GM12878 (cell line): ENCODE data around the gene AMIGO2.
"Not testable (repeated sequence)": the region's sequence is repeated elsewhere in the genome, so short reads cannot be mapped to it uniquely, and the experiment has no call there.

Experiments
- CTCF ChIP-seq, 3 experiments: IDR thresholded peaks in 2 of 3; conservative IDR thresholded peaks in 1 of 3; 2 replicates each; pipeline ENCODE4 v1.5.1; 2011; ENCODE audit warnings: low read depth in 3 of 3, low read length in 3 of 3, mild to moderate bottlenecking in 3 of 3, control low read depth in 2 of 3, moderate library complexity in 2 of 3, inconsistent platforms in 1 of 3, mixed read lengths in 1 of 3; ENCODE audit not compliant: control insufficient read depth in 2 of 3, insufficient read depth in 1 of 3; ENCODE audit errors: extremely low read depth in 1 of 3
- LARP7 ChIP-seq: fragments of 450-650 bp; IDR thresholded peaks from 2 replicates; pipeline ENCODE4 v1.6.1; 2017; ENCODE audit warnings: mild to moderate bottlenecking
- POLR2A ChIP-seq: IDR thresholded peaks from 2 replicates; pipeline ENCODE4 v1.6.1; 2011; ENCODE audit warnings: low read depth, mild to moderate bottlenecking, low read length

DNA sequence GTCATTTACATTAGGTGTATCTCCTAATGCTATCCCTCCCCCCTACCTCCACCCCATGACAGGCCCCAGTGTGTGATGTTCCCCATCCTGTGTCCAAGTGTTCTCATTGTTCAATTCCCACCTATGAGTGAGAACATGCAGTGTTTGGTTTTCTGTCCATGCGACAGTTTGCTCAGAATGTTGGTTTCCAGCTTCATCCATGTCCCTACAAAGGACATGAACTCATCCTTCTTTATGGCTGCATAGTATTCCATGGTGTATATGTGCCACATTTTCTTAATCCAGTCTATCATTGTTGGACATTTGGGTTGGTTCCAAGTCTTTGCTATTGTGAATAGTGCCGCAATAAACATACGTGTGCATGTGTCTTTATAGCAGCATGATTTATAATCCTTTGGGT lies 37.5 kb upstream of the AMIGO2 start:
- not testable (repeated sequence) for TF ChIP-seq CTCF (IDR thresholded peaks at IDR 0.05 in 2 of 3, conservative IDR thresholded peaks at IDR 0.05 in 1 of 3; ENCODE audit: control insufficient read depth in 2 of 3, extremely low read depth in 1 of 3, insufficient read depth in 1 of 3, low read depth in 3 of 3, low read length in 3 of 3); LARP7; POLR2A
